ENCODE data around the gene LSM14B.

GRCh38 chr20:62088258-62089127, 33.8 kb upstream of the LSM14B start:
- TF ChIP-seq CTCF (conservative IDR thresholded peaks at IDR 0.05 in 1 of 2, IDR thresholded peaks at IDR 0.05 in 1 of 2; ENCODE audit: extremely low read depth in 1 of 2, insufficient read depth in 1 of 2, low read depth in 1 of 2, low read length in 2 of 2) (no peak), EZH2 (IDR thresholded peaks at IDR 0.05; ENCODE audit: borderline replicate concordance, low read length) (no peak)

All from mammary epithelial cell (primary cell).